ENCODE measurements around the gene VWDE. TPM values are rescaled to one million over a fixed set of nuclear protein-coding genes. Genes with fewer than 3 reads are reported as not detected.

VWDE gene
- total RNA-seq, 1 donor from 2014 or later, result not detected

DNA sequence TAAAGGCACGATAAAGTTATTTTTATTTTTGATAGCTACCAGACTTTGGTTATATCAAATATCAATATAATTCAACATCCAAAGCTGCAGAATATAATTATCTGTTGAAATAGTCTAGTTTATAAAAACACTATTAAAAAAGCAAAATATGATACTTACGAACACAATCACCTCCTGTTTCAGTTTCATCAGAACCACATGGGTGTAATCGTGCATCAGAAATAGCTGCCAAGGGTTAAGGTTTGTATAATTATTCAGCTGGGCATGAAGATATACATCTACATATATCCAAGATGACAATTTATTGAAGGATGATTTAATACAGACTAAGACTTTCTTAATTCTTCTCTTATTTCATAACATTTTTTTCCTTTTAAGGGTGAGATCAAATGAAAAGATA lies 20.3 kb downstream of the VWDE start:
- no peaks in the 10 kb centered on the region for H3K9me3 Mint-ChIP-seq
- no peak overlapping the region for H3K4me3 Mint-ChIP-seq
- H3K36me3 Mint-ChIP-seq (ENCODE audit: low read depth), result no peaks in the 10 kb centered on the region
- no peak for DNase-seq (ENCODE audit: low read depth, low spot score)
- peaks cover 13% of the 10 kb centered on the region for H3K4me1 Mint-ChIP-seq
- no peak overlapping the region for H3K27ac Mint-ChIP-seq (ENCODE audit: unreplicated experiment)
- TF ChIP-seq, protein P1, sequence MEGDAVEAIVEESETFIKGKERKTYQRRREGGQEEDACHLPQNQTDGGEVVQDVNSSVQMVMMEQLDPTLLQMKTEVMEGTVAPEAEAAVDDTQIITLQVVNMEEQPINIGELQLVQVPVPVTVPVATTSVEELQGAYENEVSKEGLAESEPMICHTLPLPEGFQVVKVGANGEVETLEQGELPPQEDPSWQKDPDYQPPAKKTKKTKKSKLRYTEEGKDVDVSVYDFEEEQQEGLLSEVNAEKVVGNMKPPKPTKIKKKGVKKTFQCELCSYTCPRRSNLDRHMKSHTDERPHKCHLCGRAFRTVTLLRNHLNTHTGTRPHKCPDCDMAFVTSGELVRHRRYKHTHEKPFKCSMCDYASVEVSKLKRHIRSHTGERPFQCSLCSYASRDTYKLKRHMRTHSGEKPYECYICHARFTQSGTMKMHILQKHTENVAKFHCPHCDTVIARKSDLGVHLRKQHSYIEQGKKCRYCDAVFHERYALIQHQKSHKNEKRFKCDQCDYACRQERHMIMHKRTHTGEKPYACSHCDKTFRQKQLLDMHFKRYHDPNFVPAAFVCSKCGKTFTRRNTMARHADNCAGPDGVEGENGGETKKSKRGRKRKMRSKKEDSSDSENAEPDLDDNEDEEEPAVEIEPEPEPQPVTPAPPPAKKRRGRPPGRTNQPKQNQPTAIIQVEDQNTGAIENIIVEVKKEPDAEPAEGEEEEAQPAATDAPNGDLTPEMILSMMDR (conservative IDR thresholded peaks at IDR 0.05), result no peak
- H3K27me3 Mint-ChIP-seq (ENCODE audit: low read depth), result no peaks in the 10 kb centered on the region

DNA sequence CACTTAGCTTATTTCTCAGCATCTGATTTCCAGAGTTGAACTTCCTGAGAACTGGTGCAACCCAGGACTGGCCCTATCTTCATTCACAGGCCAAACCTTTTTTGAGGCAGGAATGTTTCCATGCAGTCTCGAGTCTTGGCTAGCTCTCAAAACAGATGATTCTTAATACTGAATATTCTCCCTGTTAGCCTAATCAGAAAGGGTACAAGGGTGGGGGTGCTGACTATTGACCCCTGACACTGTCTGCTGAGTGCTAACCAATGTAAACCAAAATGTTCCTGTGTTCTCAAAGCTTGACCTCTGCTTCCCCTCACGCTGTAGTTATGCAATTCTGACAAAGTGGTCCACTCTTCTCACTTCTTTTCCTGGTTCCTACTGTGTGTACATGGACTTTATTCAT lies 25.3 kb downstream of the VWDE start:
- Mint-ChIP-seq H3K27ac (ENCODE audit: unreplicated experiment) (no peak overlapping the region), H3K27me3 (ENCODE audit: low read depth) (no peaks in the 10 kb centered on the region), H3K4me3 (no peak overlapping the region), H3K9me3 (no peaks in the 10 kb centered on the region), H3K4me1 (no peaks in the 10 kb centered on the region), H3K36me3 (ENCODE audit: low read depth) (no peaks in the 10 kb centered on the region)
- TF ChIP-seq, protein P1 (conservative IDR thresholded peaks at IDR 0.05), result no peak
- DNase-seq (ENCODE audit: low read depth, low spot score), result no peak

DNA sequence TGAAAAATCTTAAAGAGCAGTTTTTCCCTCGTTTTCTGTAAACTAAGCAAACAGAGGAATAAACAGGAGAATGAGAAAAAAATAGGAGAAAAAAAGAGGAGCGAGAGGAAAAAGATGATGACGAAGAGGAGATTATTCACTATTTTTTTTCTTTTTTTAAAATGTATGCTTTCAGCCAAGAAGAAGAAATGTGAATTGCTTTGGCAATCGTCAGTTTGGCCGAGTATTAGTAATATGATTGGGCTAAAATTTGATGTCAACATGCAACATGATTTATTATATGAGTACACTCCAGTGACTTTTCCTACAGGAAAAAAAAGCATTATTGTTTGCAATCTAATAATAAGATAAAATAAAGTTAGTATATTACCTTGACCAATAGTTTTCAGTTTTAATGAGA lies 26.3 kb downstream of the VWDE start:
- DNase-seq (ENCODE audit: low read depth, low spot score), result no peak
- H3K9me3 Mint-ChIP-seq, result no peaks in the 10 kb centered on the region
- no peaks in the 10 kb centered on the region for H3K36me3 Mint-ChIP-seq (ENCODE audit: low read depth)
- no peak overlapping the region for H3K4me3 Mint-ChIP-seq
- H3K4me1 Mint-ChIP-seq, result no peaks in the 10 kb centered on the region
- no peaks in the 10 kb centered on the region for H3K27me3 Mint-ChIP-seq (ENCODE audit: low read depth)
- TF ChIP-seq, protein P1 (conservative IDR thresholded peaks at IDR 0.05), result no peak
- no peak overlapping the region for H3K27ac Mint-ChIP-seq (ENCODE audit: unreplicated experiment)

DNA sequence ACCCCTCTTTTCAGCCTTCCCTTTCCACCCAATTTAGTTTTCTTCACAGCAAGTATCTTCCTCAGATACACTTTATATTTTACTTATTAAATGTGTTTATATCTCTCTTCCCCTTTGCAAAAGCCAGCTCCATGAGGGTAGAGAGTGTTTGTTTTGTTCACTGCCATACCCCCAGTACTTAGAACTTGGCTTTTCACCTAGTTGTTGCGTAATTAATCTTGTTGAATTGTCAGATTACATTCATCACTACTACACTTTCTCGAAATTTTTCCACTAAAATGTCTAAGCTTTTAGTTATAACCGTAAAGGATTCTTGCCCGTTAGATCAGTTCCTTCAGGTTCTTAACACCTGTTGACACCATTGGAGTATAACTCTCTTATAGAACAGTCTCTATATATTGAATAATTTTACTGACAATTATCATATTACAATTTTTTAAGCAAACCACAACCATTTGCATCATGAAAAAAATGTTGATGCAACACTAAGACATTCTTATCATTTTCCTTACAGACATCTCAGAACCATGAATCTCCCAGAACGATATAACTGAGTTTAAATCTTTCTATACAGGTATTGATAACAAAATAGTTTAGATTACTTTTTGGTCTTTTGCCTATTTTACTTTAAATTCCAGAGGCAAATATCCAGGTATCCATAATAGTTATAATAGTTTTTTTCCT lies 29.9 kb downstream of the VWDE start:
- no peaks in the 10 kb centered on the region for H3K4me1 Mint-ChIP-seq
- H3K36me3 Mint-ChIP-seq (ENCODE audit: low read depth), result no peaks in the 10 kb centered on the region
- no peaks in the 10 kb centered on the region for H3K27me3 Mint-ChIP-seq (ENCODE audit: low read depth)
- TF ChIP-seq, protein P1 (conservative IDR thresholded peaks at IDR 0.05), result no peak
- H3K27ac Mint-ChIP-seq (ENCODE audit: unreplicated experiment), result no peak overlapping the region
- H3K9me3 Mint-ChIP-seq, result no peaks in the 10 kb centered on the region
- DNase-seq (ENCODE audit: low read depth, low spot score), result no peak
- H3K4me3 Mint-ChIP-seq, result no peak overlapping the region

DNA sequence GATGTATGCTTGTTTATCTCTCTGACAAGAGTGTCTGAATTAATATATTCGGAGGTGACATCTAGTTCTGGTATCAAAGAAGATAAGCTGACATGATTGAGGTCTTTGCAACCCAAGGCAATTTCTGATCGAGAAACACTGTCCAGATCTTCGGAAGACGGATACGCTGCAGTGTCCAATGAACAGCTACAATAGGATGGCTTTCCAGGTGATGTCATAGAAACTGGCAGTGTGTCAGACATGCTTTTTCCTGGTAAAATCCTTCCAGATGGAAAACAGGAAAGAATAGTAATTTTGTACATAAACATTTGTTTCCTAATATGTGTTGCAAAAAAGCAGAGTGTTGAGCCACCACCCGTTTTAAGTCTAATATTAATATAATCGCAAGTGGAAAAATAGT lies 33.4 kb downstream of the VWDE start:
- no peaks in the 10 kb centered on the region for H3K9me3 Mint-ChIP-seq
- H3K4me1 Mint-ChIP-seq, result no peaks in the 10 kb centered on the region
- no peaks in the 10 kb centered on the region for H3K27me3 Mint-ChIP-seq (ENCODE audit: low read depth)
- no peak overlapping the region for H3K4me3 Mint-ChIP-seq
- H3K36me3 Mint-ChIP-seq (ENCODE audit: low read depth), result no peaks in the 10 kb centered on the region
- no peak overlapping the region for H3K27ac Mint-ChIP-seq (ENCODE audit: unreplicated experiment)
- TF ChIP-seq, protein P1 (conservative IDR thresholded peaks at IDR 0.05), result no peak
- DNase-seq (ENCODE audit: low read depth, low spot score), result no peak
